ENCODE results near the gene STAG2. TPM values are rescaled to one million over a fixed set of nuclear protein-coding genes. Genes with fewer than 3 reads are reported as not detected.

Gene STAG2
- total and polyA plus RNA-seq, 2 of the 13 experiments (the other 11 are each of a cell fraction or from before 2014, with no cell fraction given): 21.0 to 50.8 TPM

DNA sequence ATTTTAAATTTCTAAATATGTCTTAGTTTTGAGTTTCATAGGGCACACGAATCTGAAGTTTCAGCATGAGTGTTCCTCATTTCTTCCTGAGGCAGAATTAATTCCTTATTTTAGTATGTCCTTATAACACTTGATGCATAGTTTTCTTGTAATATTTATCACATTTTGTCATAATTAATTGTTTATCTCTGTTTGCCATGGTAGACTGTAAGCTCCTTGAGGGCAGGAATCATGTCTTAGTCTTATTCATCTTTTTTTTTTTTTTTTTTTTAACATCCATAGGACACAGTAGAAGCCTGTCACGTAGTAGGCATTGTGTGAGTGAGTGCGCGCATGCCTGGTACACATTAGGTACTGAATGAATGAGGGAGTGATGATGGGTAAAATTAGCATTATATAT lies 131.7 kb downstream of the STAG2 start:
- H3K9me3 ChIP-seq (ENCODE audit: low read length): no peaks in the 10 kb centered on the region
- H3K4me3 ChIP-seq (replicated peaks in 1 of 3; ENCODE audit: insufficient read depth in 1 of 3, low read depth in 2 of 3, low read length in 3 of 3): no peak overlapping the region
- CTCF ChIA-PET (ENCODE audit: low intra/inter-chr PET ratio, low total read pairs): no interaction called here
- H3K79me2 ChIP-seq (ENCODE audit: insufficient read depth, low read length): no peaks in the 10 kb centered on the region
- ATAC-seq: no peak
- no peaks in the 10 kb centered on the region for H3K4me1 ChIP-seq (ENCODE audit: insufficient read depth, low read length)
- no peak overlapping the region for H2AFZ ChIP-seq (ENCODE audit: low read length)
- peaks cover 0 to 32% of the 10 kb centered on the region in 2 experiments; a peak in 4 of 5 replicates for H3K36me3 ChIP-seq (replicated peaks in 1 of 2; ENCODE audit: control insufficient read depth in 1 of 2, insufficient read depth in 2 of 2, low read length in 2 of 2)
- H3K4me2 ChIP-seq (ENCODE audit: low read depth, low read length): no peak overlapping the region
- TF ChIP-seq THAP11 (CRISPR knock-in tag; IDR thresholded peaks at IDR 0.05): no peak
- TF ChIP-seq SPEN (CRISPR knock-in tag; IDR thresholded peaks at IDR 0.05; ENCODE audit: low read depth): no peak
- TF ChIP-seq, protein P1, sequence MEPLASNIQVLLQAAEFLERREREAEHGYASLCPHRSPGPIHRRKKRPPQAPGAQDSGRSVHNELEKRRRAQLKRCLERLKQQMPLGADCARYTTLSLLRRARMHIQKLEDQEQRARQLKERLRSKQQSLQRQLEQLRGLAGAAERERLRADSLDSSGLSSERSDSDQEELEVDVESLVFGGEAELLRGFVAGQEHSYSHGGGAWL (CRISPR knock-in tag; IDR thresholded peaks at IDR 0.05): no peak
- TF ChIP-seq ZNF777 (CRISPR knock-in tag; IDR thresholded peaks at IDR 0.05): no peak
- no peak for TF ChIP-seq HOXA9 (CRISPR knock-in tag; IDR thresholded peaks at IDR 0.05; ENCODE audit: borderline replicate concordance)
- no peak for TF ChIP-seq ZNF546 (CRISPR knock-in tag; conservative IDR thresholded peaks at IDR 0.05)
- TF ChIP-seq XRCC5 (optimal IDR thresholded peaks at IDR 0.05; ENCODE audit: low read length): no peak
- TF ChIP-seq RBAK (CRISPR knock-in tag; IDR thresholded peaks at IDR 0.05): no peak
- TF ChIP-seq HNF1A (IDR thresholded peaks at IDR 0.05; ENCODE audit: low read depth): no peak
- TF ChIP-seq HNF1A (CRISPR knock-in tag; IDR thresholded peaks at IDR 0.05; ENCODE audit: borderline replicate concordance): no peak
- TF ChIP-seq ZNF251 (CRISPR knock-in tag; IDR thresholded peaks at IDR 0.05): no peak
- TF ChIP-seq, protein P2, sequence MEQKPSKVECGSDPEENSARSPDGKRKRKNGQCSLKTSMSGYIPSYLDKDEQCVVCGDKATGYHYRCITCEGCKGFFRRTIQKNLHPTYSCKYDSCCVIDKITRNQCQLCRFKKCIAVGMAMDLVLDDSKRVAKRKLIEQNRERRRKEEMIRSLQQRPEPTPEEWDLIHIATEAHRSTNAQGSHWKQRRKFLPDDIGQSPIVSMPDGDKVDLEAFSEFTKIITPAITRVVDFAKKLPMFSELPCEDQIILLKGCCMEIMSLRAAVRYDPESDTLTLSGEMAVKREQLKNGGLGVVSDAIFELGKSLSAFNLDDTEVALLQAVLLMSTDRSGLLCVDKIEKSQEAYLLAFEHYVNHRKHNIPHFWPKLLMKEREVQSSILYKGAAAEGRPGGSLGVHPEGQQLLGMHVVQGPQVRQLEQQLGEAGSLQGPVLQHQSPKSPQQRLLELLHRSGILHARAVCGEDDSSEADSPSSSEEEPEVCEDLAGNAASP (CRISPR knock-in tag; IDR thresholded peaks at IDR 0.05; ENCODE audit: borderline replicate concordance): no peak
- TF ChIP-seq TMF1 (CRISPR knock-in tag; IDR thresholded peaks at IDR 0.05; ENCODE audit: low read depth): no peak
- TF ChIP-seq ZNF136 (CRISPR knock-in tag; IDR thresholded peaks at IDR 0.05; ENCODE audit: low read depth): no peak
- TF ChIP-seq ZNF337 (CRISPR knock-in tag; IDR thresholded peaks at IDR 0.05; ENCODE audit: borderline replicate concordance, low read depth): no peak
- TF ChIP-seq HOXA7 (CRISPR knock-in tag; IDR thresholded peaks at IDR 0.05): no peak
- TF ChIP-seq, protein P3, sequence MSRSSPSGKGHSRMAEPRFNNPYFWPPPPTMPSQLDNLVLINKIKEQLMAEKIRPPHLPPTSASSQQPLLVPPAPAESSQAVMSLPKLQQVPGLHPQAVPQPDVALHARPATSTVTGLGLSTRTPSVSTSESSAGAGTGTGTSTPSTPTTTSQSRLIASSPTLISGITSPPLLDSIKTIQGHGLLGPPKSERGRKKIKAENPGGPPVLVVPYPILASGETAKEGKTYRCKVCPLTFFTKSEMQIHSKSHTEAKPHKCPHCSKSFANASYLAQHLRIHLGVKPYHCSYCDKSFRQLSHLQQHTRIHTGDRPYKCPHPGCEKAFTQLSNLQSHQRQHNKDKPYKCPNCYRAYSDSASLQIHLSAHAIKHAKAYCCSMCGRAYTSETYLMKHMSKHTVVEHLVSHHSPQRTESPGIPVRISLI (CRISPR knock-in tag; IDR thresholded peaks at IDR 0.05; ENCODE audit: borderline replicate concordance): no peak
- no peak for TF ChIP-seq HNRNPL (IDR thresholded peaks at IDR 0.05; ENCODE audit: low read depth, low read length)
- no peaks in the 10 kb centered on the region for H3K27me3 ChIP-seq (ENCODE audit: control insufficient read depth in 1 of 2, insufficient read depth in 2 of 2, low read length in 2 of 2)
- H4K20me1 ChIP-seq (ENCODE audit: insufficient read depth, low read length): no peaks in the 10 kb centered on the region
- WGBS (ENCODE audit: low lambda C conversion rate): 100% methylated on average over 4 of the region's 4 CpGs
- in situ Hi-C loops (cut with HindIII; ENCODE audit: extremely low pct_ligation_motif_present, low pct_unique_long_range_greater_than_20kb): no loop called here
- intact Hi-C loops (cut with micrococcal nuclease; ENCODE audit: unreplicated experiment): no loop called here
- no peak overlapping the region for H3K9ac ChIP-seq (ENCODE audit: insufficient read depth, low read depth, low read length)
- FAIRE-seq: no peak
- DNase-seq (ENCODE audit: low spot score): no peak
- no peak overlapping the region for H3K27ac ChIP-seq (ENCODE audit: extremely low read length, insufficient read depth, low read length)
- POLR2A ChIA-PET: no interaction called here
- BruUV-seq (replicated peaks): no TSS peak

All from HepG2 (cell line).